Measurements from ENCODE around the gene KLHL29.

DNA sequence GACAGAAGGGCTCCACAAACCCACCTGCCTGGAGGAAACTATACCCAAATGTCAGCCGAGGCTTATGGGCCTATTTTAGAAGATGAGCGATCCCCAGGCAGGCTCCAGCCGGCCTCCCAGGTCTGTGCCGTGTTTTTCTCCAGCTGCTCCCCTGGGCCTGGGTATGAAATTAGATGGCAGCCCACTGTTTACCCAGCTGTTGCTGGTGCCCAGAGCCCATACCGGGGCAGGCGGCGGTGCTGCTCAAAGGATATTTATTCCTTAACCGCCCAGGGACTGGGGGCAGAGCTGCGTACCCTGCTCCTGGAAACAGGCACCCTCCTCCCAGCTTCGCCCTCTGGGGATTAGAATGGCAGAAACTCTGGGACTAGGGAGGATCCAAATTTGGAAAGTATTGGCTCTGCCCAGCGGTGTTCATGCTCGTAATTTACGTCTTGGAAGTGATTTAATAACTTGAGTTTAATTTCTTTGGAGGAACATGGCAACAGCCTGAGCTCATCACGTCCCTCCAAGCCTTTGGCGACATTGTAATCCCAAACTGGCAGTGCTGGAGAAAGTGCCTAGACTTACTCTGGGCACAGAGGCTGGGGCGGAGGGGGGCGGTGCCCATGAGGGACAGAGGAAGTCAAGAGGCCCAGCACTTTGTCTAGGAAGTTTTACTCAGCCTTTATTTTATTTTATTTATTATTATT is 199.2 kb downstream of the KLHL29 start:
- TF ChIP-seq, protein P1, sequence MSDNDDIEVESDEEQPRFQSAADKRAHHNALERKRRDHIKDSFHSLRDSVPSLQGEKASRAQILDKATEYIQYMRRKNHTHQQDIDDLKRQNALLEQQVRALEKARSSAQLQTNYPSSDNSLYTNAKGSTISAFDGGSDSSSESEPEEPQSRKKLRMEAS (IDR thresholded peaks at IDR 0.05): no peak
- TF ChIP-seq EGR1 (IDR thresholded peaks at IDR 0.05; ENCODE audit: low read depth) (no peak), POLR2AphosphoS5 (IDR thresholded peaks at IDR 0.05; ENCODE audit: low read depth, low read length) (no peak)
